ENCODE results near the gene PAX8. TPM values are rescaled to one million over a fixed set of nuclear protein-coding genes. Genes with fewer than 3 reads are reported as not detected.

Gene PAX8
- total RNA-seq, 4 donors from 2014 or later, result 0.62 to 2.5 (median 1.1) TPM; not detected in 1

- Histone ChIP-seq H3K27ac (no peak overlapping the region), H3K4me1 (peaks cover 0 to 18% (median 0%) of the 10 kb centered on the region in 3 donors), H3K9me3 (no peaks in the 10 kb centered on the region), H3K4me3 (no peak overlapping the region), H3K36me3 (peaks cover 0 to 9% of the 10 kb centered on the region in 2 donors), H3K27me3 (peaks cover 4% of the 10 kb centered on the region)
- no peak for ATAC-seq
- WGBS, 2 donors (ENCODE audit: low coverage in 1 of 2), result 60 to 79% methylated on average over 7 of the region's 7 CpGs
- TF ChIP-seq EP300 (IDR thresholded peaks at IDR 0.05) (no peak), POLR2A (IDR thresholded peaks at IDR 0.05) (no peak), CTCF (IDR thresholded peaks at IDR 0.05) (no peak), POLR2AphosphoS5 (IDR thresholded peaks at IDR 0.05) (no peak)
Measured at GRCh38 chr2:113257516-113258264, 21.0 kb downstream of the PAX8 start.

DNA sequence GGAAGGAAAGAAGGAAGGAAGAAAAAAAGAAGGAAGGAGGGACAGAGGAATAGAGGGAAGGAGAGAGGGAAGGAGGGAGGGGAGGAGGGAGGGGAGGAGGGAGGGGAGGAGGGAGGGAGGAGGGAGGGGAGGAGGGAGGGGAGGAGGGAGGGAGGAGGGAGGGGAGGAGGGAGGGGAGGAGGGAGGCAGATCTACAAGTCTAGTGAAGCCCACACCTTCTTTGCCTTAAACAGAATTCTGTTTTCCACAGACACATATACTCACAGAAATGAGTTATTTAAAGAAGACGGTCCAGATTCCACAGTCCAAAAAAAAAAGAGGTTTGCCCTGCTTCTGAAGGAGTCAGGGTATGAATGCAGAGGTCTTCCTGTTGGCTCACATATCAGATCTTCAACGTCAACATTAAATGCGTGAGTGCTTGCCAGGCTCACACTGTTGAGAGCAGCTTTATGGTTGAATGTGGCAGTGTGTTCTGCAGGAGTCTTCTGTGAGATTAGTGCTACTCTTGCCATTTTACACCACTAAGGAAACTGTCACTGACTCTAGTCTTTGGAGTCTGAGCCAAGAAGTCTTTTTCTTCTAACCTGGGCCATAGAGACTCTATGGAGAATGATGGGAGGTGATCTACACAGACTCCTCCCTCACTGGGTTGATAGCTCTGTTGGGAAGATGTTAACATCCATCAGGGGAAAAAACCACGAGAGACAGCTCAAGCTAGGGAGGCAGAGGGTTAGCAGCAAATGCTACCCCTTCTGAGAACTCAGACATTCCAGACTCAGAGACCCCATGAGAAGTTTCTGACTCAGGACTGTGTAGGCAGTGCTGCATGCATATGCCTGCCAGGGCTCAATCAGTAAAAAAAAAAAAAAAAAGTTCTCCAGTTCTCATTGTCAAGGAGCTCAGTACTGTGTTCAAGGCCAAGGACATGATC lies 23.3 kb downstream of the PAX8 start:
- Histone ChIP-seq H3K27me3 (peaks cover 4% of the 10 kb centered on the region), H3K27ac (no peak overlapping the region), H3K36me3 (peaks cover 0 to 9% of the 10 kb centered on the region in 2 donors), H3K4me1 (peaks cover 0 to 18% (median 0%) of the 10 kb centered on the region in 3 donors), H3K4me3 (no peak overlapping the region), H3K9me3 (no peaks in the 10 kb centered on the region)
- no peak for TF ChIP-seq CTCF (IDR thresholded peaks at IDR 0.05)
- no peak for TF ChIP-seq POLR2AphosphoS5 (IDR thresholded peaks at IDR 0.05)
- TF ChIP-seq EP300 (IDR thresholded peaks at IDR 0.05), result no peak
- TF ChIP-seq POLR2A (IDR thresholded peaks at IDR 0.05), result no peak
- ATAC-seq, result no peak
- 41 to 45% methylated on average over 3 to 4 of the region's 4 CpGs for WGBS, 2 donors (ENCODE audit: low coverage in 1 of 2)

GRCh38 chr2:113253453-113253852 lies 25.3 kb downstream of the PAX8 start:
- Histone ChIP-seq H3K9me3 (no peaks in the 10 kb centered on the region), H3K27me3 (peaks cover 4% of the 10 kb centered on the region), H3K36me3 (peaks cover 0 to 9% of the 10 kb centered on the region in 2 donors), H3K4me3 (no peak overlapping the region), H3K4me1 (peaks cover 0 to 25% (median 0%) of the 10 kb centered on the region in 3 donors), H3K27ac (no peak overlapping the region)
- no peak for ATAC-seq
- TF ChIP-seq EP300 (IDR thresholded peaks at IDR 0.05) (no peak), POLR2AphosphoS5 (IDR thresholded peaks at IDR 0.05) (no peak), POLR2A (IDR thresholded peaks at IDR 0.05) (no peak), CTCF (IDR thresholded peaks at IDR 0.05) (no peak)
- WGBS, 2 donors (ENCODE audit: low coverage in 1 of 2), result 87% methylated on average over 4 of the region's 4 CpGs

- no peak overlapping the region for H3K4me3 ChIP-seq
- no peak for ATAC-seq
- peaks cover 4% of the 10 kb centered on the region for H3K27me3 ChIP-seq
- no peak for TF ChIP-seq CTCF (IDR thresholded peaks at IDR 0.05)
- TF ChIP-seq POLR2AphosphoS5 (IDR thresholded peaks at IDR 0.05), result no peak
- TF ChIP-seq POLR2A (IDR thresholded peaks at IDR 0.05), result no peak
- TF ChIP-seq EP300 (IDR thresholded peaks at IDR 0.05), result no peak
- H3K4me1 ChIP-seq, result peaks cover 0 to 12% (median 0%) of the 10 kb centered on the region in 3 donors
- H3K9me3 ChIP-seq, result no peaks in the 10 kb centered on the region
- H3K36me3 ChIP-seq, result peaks cover 0 to 9% of the 10 kb centered on the region in 2 donors
- 100% methylated on average over 1 of the region's 3 CpGs; no CpG with 5 or more reads in 1 of the 2 donors for WGBS, 2 donors (ENCODE audit: low coverage in 1 of 2)
- H3K27ac ChIP-seq, result no peak overlapping the region
Measured at GRCh38 chr2:113252047-113252590, 26.6 kb downstream of the PAX8 start.

All from gastroesophageal sphincter (tissue), 4 donors.